Endometrial microvascular endothelial cells (primary cell): ENCODE data around the gene DNAAF1. TPM values are rescaled to one million over a fixed set of nuclear protein-coding genes. Genes with fewer than 3 reads are reported as not detected.
"Not testable (repeated sequence)": the region's sequence is repeated elsewhere in the genome, so short reads cannot be mapped to it uniquely, and the experiment has no call there.

Experiments
- in situ Hi-C: cut with HindIII; loops from 2 replicates; pipeline ENCODE4 v1.10.0; 2017; ENCODE audit warnings: low sequenced_read_pairs, low pct_unique_long_range_greater_than_20kb; ENCODE audit errors: inconsistent ontology term
- total RNA-seq: library from RNA; depleted of rRNA; stranded (reverse); fragments of >200 nt; gene quantifications from one replicate; pipeline ENCODE4 v1.2.3, GENCODE V29; 2015; ENCODE audit errors: inconsistent ontology term

DNAAF1 gene
- total RNA-seq, 1 donor from 2014 or later = not detected

DNA sequence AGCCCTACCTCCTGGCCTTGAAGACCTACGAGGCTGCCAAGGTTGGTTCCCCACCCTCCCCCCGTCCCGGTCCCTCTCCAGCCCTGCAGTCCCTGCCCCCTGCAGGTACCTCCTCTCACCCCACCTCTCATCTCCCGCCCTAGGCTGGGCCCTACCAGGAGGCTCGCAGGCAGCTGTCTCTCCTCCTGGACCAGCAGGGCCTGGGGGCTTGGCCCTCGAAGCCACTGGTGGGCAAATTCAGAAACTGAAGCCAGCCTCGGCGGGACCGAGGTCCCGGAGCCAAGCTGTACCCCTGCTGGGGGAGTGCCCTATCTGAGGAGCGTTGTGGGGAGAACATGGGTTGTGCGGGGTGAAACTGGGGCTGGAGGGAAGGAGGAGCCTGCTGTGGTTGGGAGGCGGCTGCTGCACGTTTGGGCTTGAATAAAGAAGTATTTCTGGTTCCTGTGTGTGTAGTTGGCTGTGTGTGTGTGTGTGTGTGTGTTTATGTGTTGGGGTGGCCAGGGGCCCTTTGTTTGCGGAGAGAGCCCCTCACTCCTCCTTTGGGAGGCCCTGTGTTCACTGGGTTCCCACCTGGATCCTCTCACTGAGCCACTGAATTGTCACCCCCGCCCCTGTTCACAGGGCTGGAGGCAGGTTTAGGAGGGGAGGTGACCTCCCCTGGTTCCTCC lies 51.8 kb downstream of the DNAAF1 start:
- in situ Hi-C loops = no loop called here

DNA sequence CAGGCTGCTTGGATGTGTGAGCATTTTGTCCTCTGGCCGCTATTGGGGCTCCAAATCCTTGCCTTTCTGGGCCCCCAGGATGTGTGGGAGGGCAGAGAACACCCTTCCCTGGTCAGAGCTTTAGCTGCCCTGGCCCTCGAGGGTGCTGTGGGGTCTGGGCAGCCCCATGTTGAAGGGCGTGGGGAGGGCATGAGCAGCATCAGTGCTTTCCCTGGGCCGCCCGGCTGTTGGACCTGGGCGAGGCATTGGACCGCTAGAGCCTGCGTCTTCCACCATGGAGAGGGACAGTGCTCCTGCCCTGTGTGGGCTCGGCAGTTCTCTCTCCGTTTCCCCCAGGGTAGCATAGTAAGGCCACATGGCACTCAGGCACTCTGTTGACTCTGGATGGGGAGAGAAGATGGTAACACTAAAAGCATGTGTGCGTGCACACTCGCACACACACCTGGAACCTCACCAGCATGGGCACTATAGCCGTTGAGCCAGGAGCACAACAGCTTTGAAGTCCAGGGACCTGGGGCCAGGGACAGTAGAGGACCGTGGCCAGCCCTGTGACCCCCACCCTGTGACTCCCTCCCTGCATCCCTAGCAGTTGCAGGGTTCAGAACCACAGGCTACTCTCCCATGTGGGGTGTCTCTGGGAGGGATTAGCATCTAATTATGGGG lies 52.5 kb downstream of the DNAAF1 start:
- in situ Hi-C loops = no loop called here

DNA sequence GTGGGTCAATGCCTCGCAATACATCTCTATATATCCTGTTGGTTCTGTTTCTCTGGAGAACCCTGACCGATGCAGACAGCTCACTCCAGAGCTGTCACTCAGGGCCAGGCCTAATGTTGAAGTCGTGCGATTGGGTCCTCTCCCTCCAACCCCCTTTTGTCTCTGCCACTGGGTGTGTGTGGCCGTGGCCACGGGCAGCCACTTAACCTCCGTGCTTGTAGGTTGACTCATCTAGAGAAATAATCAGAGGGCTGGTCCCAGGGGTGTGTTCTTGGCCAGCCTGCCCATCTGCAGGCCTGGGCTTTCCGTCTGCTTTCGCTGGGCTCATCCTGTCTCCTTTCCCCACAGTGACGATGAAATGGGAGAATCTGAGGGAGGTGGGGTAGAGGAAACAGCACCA lies 53.3 kb downstream of the DNAAF1 start:
- in situ Hi-C loops = no loop called here

DNA sequence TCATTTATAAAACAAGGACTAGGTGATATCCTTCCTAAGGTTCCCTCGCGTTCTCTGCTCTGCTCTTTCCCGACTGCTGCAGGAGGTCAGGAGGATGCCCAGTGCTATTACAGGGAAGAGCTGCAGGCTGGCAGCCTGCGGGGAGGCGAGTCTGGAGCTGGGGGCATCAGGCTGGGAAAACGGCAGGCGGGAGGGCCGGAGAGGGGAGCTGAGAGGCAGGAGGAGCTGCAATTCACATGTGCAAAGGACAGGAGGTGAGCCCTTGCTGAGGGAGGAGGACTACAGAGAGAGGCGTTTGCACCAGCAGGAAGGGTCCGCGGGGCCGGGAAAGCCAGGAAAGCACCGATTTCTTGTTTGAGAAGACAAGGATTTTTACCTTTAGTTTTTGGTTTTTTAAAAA lies 54.0 kb downstream of the DNAAF1 start:
- in situ Hi-C loops = no loop called here

DNA sequence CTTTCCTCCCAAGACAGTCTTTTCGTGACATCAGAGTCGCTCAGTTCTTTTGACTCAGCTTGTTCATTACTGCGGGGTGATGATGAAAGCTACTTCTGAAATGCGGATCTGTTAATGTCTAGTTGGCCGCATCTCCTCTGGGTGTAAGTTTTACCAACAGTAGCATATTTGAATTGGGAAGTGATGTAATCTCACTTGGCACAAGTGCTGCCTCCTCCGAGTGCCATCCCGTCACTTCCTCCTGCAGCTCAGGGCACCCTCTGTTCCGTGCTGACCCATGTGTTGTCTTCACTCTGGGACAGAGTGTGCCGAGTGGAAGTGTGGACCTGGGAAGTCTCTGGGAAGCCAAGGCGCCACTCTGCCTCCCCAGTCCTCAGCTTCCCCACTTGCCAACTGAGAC lies 54.8 kb downstream of the DNAAF1 start:
- in situ Hi-C loops = no loop called here

DNA sequence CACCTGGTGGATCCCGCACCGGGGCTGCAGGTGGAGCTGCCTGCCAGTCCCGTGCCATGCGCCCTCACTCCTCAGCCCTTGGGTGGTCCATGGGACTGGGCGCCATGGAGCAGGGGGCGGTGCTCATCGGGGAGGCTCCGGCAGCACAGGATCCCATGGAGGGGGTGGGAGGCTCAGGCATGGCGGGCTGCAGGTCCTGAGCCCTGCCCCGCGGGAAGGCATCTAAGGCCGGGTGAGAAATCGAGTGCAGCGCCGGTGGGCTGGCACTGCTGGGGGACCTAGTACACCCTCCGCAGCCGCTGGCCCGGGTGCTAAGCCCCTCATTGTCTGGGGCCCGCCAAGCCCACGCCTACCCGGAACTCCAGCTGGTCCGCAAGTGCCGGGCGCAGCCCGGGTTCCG lies 59.4 kb downstream of the DNAAF1 start:
- in situ Hi-C loops = not testable (repeated sequence)

DNA sequence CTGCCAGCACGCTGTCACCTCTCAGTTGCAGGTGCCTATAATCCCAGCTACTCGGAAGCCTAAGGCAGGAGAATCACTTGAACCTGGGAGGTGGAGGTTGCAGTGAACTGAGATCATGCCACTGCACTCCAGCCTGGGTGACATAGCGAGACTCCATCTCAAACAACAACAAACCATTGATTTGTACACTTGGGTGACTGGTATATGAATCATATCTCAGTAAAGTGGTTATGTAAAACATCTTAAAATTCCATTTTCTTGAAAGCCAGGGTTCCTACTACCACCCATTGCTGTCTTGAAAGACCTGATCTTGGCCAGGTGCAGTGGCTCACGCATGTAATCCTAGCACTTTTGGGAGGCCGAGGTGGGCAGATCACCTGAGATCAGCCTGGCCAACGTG lies 60.0 kb downstream of the DNAAF1 start:
- in situ Hi-C loops = not testable (repeated sequence)

DNA sequence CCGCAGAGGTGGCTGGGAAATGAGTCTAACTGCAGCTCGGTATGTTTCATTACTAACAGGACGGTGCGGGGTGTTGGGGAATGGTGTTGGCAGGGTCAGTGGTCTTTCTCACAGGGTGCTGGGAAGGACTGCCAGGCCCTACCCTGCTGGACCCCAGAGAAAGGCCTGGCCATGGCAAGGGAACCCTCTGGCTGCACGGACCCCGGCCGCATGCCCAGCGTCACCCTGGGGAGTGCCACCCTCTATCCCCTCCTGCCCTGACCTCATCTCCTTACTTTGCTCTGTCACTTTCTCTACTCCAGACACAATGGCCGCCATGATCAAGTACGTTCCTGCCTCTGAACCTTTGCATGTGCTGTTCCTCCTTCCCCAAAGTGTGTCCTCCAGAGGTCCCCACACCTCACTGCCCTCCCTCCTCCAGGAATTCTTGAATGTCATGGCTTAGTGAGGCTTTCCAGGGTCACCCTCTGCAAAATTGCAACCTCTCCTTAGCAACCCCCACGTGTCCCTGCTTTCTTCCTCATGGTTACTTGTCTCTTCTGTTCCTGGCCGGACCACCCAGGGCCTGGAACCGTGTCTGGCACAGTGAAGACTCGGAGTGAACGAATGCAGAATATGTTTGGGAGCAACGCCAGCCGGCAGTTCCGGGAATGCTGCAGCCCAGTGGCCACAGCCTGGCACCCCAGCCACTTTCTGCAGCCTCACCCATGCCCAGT lies 61.0 kb downstream of the DNAAF1 start:
- in situ Hi-C loops = no loop called here

DNA sequence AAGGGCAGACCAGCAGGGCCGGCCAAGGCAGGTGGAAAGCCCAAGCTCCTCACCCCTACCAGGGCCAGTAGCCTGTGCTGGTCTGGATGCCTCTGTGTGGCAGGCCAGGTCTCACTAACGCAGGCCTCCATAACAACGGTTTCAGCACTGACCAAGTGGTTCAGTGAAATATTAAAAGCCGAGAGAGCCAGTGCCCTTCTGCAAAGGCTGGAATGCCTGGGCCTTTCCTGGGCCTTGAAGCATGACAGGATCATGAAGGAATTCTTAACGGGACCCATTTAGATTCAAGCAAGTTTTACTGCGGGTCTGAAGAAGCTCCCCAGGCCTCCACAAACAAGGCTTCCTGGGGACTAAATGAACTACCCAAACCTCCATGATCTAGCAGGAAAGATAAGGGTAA lies 62.1 kb downstream of the DNAAF1 start:
- in situ Hi-C loops = no loop called here

DNA sequence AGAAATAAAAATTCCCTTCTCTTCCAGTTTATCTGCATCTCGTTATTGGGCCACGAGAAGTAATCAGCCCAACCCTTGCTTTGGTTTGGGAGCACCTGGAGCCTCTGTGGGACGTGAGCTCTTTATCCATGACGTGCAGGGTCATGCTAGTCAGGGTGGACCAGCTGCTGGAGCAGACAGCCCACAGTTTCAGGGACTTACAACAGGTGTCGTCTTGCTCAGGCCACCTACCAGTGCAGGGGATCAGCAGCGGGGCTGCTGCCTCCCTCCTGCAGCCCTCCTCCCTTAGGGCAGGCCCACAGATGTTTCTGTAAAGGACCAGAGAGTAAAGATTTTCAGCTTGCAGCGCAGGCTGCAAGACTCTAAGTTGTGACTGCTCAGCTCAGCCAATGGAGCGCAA lies 62.8 kb downstream of the DNAAF1 start:
- in situ Hi-C loops = no loop called here

DNA sequence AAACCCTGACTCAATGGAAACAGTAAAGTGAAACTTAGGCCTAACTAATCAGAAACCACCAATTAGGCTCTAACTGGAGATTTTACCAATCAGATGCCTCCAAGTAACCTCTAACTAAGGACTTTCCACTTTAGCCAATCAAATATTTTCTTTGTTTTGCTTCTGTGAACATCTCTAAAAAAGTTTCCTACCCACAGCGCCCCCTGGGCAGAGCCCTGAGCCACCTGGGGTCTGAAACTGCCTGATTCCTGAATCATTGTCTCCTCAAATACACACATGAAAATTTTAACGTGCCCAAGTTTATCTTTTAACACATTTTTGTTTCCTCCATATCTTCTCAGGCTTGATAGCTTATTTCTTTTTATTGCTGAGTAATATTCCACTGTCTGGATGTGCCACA lies 64.9 kb downstream of the DNAAF1 start:
- in situ Hi-C loops = no loop called here

DNA sequence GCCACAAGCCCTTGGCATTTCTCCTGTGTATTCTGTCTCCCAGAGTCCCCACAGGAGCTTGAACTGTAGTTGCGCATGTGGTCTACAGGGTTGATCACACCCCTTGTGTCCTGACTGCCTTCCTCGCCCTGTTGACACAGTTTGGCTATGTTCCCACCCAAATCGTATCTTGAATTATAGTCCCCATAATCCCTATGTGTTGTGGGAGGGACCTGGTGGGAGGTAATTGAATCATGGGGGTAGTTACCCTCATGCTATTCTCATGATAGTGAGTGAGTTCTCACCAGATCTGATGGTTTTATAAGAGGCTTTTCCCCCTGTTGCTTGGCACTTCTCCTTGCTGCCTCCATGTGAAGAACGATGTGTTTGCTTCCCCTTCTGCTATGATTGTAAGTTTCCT lies 67.0 kb downstream of the DNAAF1 start:
- in situ Hi-C loops = no loop called here

DNA sequence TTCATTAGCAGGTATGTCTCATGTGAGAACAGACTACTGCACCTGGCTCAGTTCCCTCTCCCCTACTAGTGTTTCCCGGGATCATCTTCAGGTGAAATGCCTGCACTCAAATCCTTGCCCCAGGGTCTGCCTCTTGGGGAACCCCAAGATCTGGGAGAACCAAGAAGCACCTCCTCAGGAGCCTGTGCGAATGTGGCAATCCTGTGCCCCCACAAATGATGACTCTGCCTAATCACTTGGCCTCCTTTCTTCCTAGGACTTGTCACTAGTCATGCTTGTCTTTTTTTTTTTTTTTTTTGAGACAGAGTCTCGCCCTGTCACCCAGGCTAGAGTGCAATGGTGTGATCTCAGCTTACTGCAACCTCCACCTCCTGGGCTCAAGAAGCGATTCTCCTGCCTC lies 67.5 kb downstream of the DNAAF1 start:
- in situ Hi-C loops = no loop called here

DNA sequence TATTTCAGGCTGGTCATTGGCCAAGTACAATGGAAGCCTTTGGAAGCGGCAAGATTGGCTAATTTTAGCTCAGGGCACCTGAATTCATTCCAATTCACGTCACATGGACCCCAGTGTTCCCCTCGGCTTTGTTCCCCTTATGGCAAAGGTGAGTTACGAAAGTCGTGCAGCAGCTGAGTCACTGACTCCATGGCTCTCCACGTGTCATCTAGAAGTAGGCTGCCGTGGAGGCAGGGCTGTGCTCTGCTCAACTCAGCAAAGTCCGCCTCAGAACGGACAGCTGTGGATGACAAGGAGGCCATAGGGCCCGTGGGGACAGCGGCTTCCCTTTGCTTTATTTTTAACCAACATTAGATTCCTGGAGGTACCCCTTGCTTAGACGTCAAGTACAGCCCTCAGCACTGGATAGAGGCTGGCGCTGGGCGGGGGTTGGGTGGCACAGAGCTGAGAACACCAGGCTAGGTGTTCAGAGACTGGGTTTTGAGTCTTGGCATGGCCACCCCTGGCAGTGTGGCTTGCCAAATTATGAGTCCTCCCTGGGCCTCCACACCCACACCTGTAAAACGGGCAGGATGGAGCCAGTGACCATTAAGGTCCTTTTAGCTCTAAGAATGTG lies 69.5 kb downstream of the DNAAF1 start:
- in situ Hi-C loops = no loop called here

DNA sequence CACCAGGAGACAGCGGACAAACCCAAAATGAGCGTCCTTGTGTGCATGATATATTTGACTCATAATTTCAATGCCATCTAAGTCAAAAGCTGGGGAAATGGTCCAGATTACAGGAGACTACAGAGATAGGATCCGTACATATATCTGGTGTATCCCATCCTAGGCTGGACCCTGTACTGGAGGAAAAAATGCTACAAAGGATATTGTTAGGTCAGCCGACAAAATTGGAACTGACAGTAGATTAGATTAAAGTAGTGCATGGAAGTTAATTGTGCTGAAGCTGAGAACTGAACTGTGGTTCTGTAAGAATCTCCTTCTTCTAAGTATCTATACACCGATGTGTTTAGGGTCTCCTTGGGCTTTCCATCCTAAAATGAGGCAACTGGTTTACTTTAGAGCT lies 70.4 kb downstream of the DNAAF1 start:
- in situ Hi-C loops = no loop called here

DNA sequence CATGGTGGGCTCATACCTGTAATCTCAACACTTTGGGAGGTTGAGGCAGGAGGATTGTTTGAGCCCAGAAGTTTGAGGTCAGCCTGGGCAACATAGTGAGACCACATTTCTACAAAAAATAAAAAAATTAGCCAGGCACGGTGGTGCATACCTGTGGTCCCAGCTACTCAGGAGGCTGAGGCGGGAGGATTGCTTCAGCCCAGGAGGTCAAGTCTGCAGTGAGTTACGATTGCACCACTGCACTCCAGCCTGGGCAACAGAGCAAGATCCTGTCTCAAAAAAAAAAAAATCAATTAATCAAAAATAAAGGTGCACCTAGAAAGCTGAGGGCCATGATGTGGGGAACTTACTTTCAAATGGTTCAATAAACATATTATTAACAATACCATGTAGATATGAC lies 71.0 kb downstream of the DNAAF1 start:
- in situ Hi-C loops = not testable (repeated sequence)

DNA sequence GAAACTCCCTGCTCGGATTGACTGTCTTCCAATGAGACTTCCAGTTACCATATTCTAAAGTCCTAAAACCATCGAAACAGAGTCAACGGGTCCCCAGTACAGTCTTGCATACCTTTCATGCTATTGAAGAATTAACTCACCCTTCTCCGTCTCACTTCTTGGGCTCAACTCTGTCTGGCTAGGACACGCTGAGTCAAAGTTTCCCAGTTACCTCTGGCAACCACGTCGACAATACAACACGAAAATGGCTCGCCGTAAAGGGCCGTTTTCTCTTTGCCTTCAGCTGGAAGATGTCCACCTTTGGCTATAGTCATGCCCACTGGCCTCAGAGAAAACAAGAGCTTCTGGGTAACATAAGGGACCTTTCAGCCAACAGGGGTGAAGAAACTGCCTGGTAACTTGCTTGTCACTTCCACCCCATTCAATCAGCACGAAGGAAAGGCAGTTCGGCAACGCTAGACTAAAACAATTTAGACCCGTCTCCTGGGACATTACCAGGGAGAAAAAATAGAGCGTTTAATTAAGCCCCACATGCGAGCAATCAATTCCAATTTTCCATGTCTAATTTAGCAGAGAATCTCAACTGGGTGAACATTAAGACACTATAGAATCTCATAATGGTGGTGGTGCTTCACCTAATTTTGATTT lies 73.2 kb downstream of the DNAAF1 start:
- in situ Hi-C loops = no loop called here

DNA sequence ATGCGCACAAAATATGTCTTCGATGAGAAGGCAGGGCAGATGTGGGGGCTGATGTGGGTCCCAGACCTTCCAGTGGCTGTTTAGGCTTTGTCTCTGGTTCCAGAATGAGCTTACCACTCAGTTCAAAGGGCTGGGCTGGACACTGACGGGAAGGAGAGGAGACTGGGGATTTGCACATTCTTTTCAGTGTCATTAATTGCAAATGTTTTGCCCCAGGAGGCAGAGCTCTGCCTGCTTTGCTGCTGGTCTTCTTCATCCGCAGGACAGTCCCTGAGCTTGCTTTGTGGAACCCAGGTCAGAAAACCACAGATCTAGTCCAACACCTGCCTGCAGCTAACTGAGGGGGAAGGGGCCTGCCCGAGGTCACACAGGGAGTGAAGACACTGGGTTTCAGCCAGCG lies 73.8 kb downstream of the DNAAF1 start:
- in situ Hi-C loops = no loop called here

DNA sequence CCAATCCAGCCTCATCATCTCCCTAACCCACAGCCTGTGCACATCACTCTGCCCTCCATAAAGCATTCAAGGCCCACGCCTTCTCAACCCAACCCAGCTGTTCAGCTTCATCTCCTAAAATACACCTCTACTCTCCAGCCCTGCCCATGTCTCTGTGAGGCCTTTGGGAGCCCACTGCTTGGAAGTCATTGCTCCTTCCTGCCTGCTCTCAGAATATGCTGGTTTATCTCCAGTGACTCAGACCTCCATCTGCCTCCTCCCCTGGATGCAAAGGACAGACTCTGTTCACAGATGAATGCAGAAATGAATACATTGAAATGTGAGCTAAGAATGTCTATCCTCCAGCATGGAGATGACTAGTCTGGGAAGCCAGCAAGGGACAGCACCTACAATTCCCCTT lies 75.7 kb downstream of the DNAAF1 start:
- in situ Hi-C loops = no loop called here
